Stimulated activated effector memory CD8-positive, alpha-beta T cell treated with anti-CD3 and anti-CD28 coated beads, Interleukin-12 subunit alpha, Interleukin-12 subunit beta, amount 100 ng/mL, for 72 hours (primary cell): ENCODE measurements around the gene PLXDC2.
"Not testable (repeated sequence)": the region's sequence is repeated elsewhere in the genome, so short reads cannot be mapped to it uniquely, and the experiment has no call there.

Source experiments
- ATAC-seq: fragments of 150-1000 bp; cut with Tn5 transposase; 2 replicates; pipeline ENCODE4 v1.10.0; 2021
- DNase-seq, 2 donors: peaks; one replicate each; pipeline ENCODE4 v3.0.0; 2021 to 2022; ENCODE audit warnings: low spot score in 2 of 2
- H3K27ac Mint-ChIP-seq: one replicate; pipeline ENCODE4 v1.8.0; 2022; ENCODE audit warnings: mild to moderate bottlenecking, mixed read lengths
- H3K36me3 Mint-ChIP-seq: one replicate; pipeline ENCODE4 v1.8.0; 2022; ENCODE audit warnings: mild to moderate bottlenecking, mixed read lengths
- H3K4me1 Mint-ChIP-seq: one replicate; pipeline ENCODE4 v1.8.0; 2022; ENCODE audit warnings: mixed read lengths
- H3K4me3 Mint-ChIP-seq: one replicate; pipeline ENCODE4 v1.8.0; 2022; ENCODE audit warnings: mild to moderate bottlenecking, mixed read lengths
- H3K9me3 Mint-ChIP-seq: one replicate; pipeline ENCODE4 v1.8.0; 2022; ENCODE audit warnings: mixed read lengths

The PLXDC2 gene

GRCh38 chr10:19979628-19980027 lies 163.4 kb downstream of the PLXDC2 start:
- H3K27ac Mint-ChIP-seq = no peak overlapping the region
- no peak overlapping the region for H3K4me3 Mint-ChIP-seq
- no peak for DNase-seq
- no peak for ATAC-seq
- peaks cover 19% of the 10 kb centered on the region for H3K9me3 Mint-ChIP-seq
- no peaks in the 10 kb centered on the region for H3K4me1 Mint-ChIP-seq
- no peaks in the 10 kb centered on the region for H3K36me3 Mint-ChIP-seq

GRCh38 chr10:19983880-19984565 lies 167.8 kb downstream of the PLXDC2 start:
- Mint-ChIP-seq H3K4me3 (no peak overlapping the region), H3K36me3 (no peaks in the 10 kb centered on the region), H3K4me1 (no peaks in the 10 kb centered on the region), H3K27ac (no peak overlapping the region), H3K9me3 (peaks cover 4% of the 10 kb centered on the region)
- ATAC-seq = no peak
- DNase-seq = no peak

DNA sequence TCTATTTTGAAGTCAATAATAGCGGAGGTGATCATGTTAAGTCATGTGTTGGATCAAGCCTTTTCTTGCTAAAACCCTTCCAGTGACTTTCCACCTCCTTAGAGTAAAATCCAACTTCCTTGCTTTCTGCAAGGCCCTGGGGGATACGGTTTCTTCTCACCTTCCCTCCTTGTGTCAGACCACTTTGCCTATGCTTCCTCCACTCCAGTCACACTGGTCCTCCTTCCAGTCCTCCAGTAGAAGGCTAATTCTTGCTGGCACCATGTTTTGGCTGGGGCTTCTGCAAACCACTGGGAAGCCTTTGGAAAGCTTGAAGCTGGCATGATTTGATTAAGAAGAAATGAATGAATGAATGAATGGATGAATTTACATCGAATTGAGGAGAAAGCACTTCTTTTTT lies 169.5 kb downstream of the PLXDC2 start:
- ATAC-seq = no peak
- H3K9me3 Mint-ChIP-seq = peaks cover 4% of the 10 kb centered on the region
- H3K27ac Mint-ChIP-seq = no peak overlapping the region
- no peaks in the 10 kb centered on the region for H3K36me3 Mint-ChIP-seq
- H3K4me1 Mint-ChIP-seq = no peaks in the 10 kb centered on the region
- no peak overlapping the region for H3K4me3 Mint-ChIP-seq
- DNase-seq = no peak

GRCh38 chr10:19986591-19986990 lies 170.4 kb downstream of the PLXDC2 start:
- ATAC-seq = no peak
- Mint-ChIP-seq H3K27ac (no peak overlapping the region), H3K36me3 (no peaks in the 10 kb centered on the region), H3K4me3 (no peak overlapping the region), H3K9me3 (no peaks in the 10 kb centered on the region), H3K4me1 (no peaks in the 10 kb centered on the region)
- DNase-seq = no peak

DNA sequence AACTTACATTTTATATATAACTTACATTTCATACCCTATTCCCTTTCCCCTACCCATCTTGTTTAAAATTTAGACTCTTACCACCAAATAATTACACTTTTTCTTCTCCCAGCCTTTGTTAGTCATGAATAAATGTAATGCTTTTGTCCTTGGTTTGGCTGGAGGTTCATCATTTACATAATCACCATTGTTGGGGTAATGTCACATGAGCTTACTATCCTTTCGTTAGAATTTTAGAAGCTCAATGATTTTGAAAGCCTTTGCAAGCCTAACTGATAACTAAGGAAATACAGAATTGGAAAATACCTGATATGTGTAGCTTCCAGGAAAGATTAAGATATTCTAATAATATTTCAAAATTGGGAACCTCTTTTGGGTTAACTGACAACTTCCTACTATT lies 171.7 kb downstream of the PLXDC2 start:
- H3K4me3 Mint-ChIP-seq = no peak overlapping the region
- H3K9me3 Mint-ChIP-seq = peaks cover 4% of the 10 kb centered on the region
- DNase-seq = no peak
- no peaks in the 10 kb centered on the region for H3K4me1 Mint-ChIP-seq
- H3K36me3 Mint-ChIP-seq = no peaks in the 10 kb centered on the region
- no peak overlapping the region for H3K27ac Mint-ChIP-seq
- no peak for ATAC-seq

- H3K36me3 Mint-ChIP-seq = no peaks in the 10 kb centered on the region
- ATAC-seq (no peak), DNase-seq (no peak)
- peaks cover 10% of the 10 kb centered on the region for H3K9me3 Mint-ChIP-seq
- no peaks in the 10 kb centered on the region for H3K4me1 Mint-ChIP-seq
- H3K27ac Mint-ChIP-seq = no peak overlapping the region
- no peak overlapping the region for H3K4me3 Mint-ChIP-seq
Measured at GRCh38 chr10:19993714-19994315, 177.6 kb downstream of the PLXDC2 start.

GRCh38 chr10:19998482-19998881 lies 182.2 kb downstream of the PLXDC2 start:
- Mint-ChIP-seq H3K27ac (no peak overlapping the region), H3K4me1 (no peaks in the 10 kb centered on the region), H3K4me3 (no peak overlapping the region), H3K9me3 (peaks cover 14% of the 10 kb centered on the region), H3K36me3 (no peaks in the 10 kb centered on the region)
- DNase-seq = no peak
- no peak for ATAC-seq

GRCh38 chr10:19999431-19999830 lies 183.2 kb downstream of the PLXDC2 start:
- DNase-seq = no peak
- H3K4me1 Mint-ChIP-seq = no peaks in the 10 kb centered on the region
- no peak for ATAC-seq
- no peak overlapping the region for H3K4me3 Mint-ChIP-seq
- H3K36me3 Mint-ChIP-seq = no peaks in the 10 kb centered on the region
- peaks cover 14% of the 10 kb centered on the region for H3K9me3 Mint-ChIP-seq
- no peak overlapping the region for H3K27ac Mint-ChIP-seq

- not testable (repeated sequence) for DNase-seq, H3K4me1 Mint-ChIP-seq, H3K27ac Mint-ChIP-seq, ATAC-seq, H3K4me3 Mint-ChIP-seq, H3K36me3 Mint-ChIP-seq
- H3K9me3 Mint-ChIP-seq = peaks cover 14% of the 10 kb centered on the region
Measured at GRCh38 chr10:20002026-20002425, 185.8 kb downstream of the PLXDC2 start.

DNA sequence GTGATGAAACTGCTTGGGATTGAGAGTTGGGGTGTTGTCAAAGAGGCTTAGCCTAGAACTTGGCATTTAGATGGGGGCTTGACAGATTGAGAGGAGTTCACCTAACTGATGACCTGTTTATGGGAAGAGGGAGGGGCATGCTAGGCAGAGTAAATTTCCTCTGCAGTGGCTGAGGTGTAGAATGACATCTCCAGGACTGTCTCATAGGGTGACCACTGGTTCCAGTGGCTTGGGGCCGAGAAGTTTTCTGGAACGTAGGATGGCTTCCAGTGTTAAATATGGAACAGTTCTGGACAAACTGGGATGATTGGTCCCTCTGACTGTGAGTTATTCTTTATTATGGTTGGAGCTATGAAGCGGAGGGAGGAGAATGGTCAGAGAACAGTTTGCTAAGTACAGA lies 186.4 kb downstream of the PLXDC2 start:
- Mint-ChIP-seq H3K4me3 (no peak overlapping the region), H3K4me1 (no peaks in the 10 kb centered on the region), H3K27ac (no peak overlapping the region), H3K36me3 (no peaks in the 10 kb centered on the region), H3K9me3 (peaks cover 14% of the 10 kb centered on the region)
- no peak for DNase-seq
- no peak for ATAC-seq

- Mint-ChIP-seq H3K27ac (no peak overlapping the region), H3K9me3 (peaks cover 10% of the 10 kb centered on the region), H3K4me1 (no peaks in the 10 kb centered on the region), H3K4me3 (no peak overlapping the region), H3K36me3 (no peaks in the 10 kb centered on the region)
- ATAC-seq (no peak), DNase-seq (no peak)
Measured at GRCh38 chr10:20004087-20004523, 187.9 kb downstream of the PLXDC2 start.

GRCh38 chr10:20005638-20006037 lies 189.4 kb downstream of the PLXDC2 start:
- no peaks in the 10 kb centered on the region for H3K4me1 Mint-ChIP-seq
- no peaks in the 10 kb centered on the region for H3K36me3 Mint-ChIP-seq
- no peak overlapping the region for H3K4me3 Mint-ChIP-seq
- peaks cover 10% of the 10 kb centered on the region for H3K9me3 Mint-ChIP-seq
- no peak overlapping the region for H3K27ac Mint-ChIP-seq
- ATAC-seq (no peak), DNase-seq (no peak)

DNA sequence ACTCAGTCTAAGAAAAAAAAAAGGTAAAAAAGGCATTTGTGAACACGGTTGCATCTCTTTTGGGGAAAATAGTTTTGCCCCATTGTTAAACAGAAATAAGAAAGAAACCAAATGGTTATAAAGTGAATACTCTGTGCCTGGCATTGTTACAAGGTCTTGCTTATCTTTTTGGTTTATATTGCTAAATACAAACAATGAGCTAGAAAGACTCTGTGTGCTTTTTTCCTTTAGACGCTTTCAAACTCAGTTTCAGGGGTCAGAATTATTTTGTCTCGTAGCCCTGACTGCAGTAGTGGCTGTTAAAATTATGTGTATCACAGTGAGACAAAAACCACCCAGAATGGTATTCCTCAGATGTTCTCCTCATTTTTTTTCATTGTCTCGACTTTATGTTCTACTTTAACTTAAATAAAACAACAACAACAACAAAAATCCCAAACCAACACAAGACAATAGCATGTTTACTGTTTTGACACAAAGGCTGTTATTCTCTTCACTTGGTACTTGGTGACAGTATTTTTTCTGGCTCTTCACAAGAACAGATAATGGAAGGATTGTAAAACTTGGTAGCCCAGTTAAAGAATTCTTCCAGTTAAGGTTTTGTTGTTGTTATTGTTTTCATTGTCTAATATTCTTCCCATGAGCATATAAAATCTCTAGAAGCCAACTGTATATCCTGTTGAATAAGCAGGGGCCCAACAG lies 190.1 kb downstream of the PLXDC2 start:
- peaks cover 10% of the 10 kb centered on the region for H3K9me3 Mint-ChIP-seq
- H3K36me3 Mint-ChIP-seq = no peaks in the 10 kb centered on the region

GRCh38 chr10:20007426-20007825 lies 191.2 kb downstream of the PLXDC2 start:
- DNase-seq (no peak), ATAC-seq (no peak)
- Mint-ChIP-seq H3K4me1 (no peaks in the 10 kb centered on the region), H3K36me3 (no peaks in the 10 kb centered on the region), H3K27ac (no peak overlapping the region), H3K4me3 (no peak overlapping the region), H3K9me3 (peaks cover 8% of the 10 kb centered on the region)

More for the DNA sequence above, 190.1 kb downstream of the PLXDC2 start:
- no peak overlapping the region for H3K27ac Mint-ChIP-seq
- DNase-seq = no peak
- H3K4me3 Mint-ChIP-seq = no peak overlapping the region
- no peaks in the 10 kb centered on the region for H3K4me1 Mint-ChIP-seq
- ATAC-seq = no peak

DNA sequence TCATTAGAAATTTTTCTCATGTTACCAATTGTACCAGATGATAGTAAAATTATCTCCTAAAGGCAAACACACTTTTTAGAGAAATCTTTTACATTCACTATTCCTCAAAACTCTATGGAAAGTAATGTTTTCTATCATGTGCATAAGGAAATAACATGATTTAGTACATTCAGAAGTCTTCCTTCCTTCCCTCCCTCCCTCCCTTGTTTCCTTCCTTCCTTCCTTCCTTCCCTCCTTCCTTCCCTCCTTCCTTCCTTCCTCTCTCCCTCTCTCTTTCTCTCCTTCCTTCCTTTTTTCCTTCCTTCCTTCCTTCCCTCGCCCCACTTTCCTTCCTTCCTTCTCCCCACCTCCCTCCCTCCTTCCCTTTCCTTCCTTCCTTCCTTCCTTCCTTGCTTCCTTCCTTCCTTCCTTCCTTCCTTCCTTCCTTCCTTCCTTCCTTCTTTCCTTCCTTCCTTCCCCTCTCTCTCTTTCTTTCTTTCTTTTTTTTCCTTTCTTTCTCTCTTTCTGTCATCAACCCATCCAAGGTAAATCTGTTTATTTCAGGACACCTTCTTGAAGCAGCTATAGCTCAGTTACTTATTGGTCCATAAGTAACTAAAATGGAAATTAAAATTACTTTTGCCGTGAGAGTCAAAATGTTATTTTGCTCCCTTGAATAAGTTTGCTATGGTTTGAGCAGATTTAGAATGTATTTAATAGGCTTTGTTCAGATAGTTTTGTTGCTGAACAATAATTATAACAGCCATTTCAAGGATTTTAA lies 197.9 kb downstream of the PLXDC2 start:
- Mint-ChIP-seq H3K4me3 (no peak overlapping the region), H3K4me1 (no peaks in the 10 kb centered on the region), H3K27ac (no peak overlapping the region), H3K36me3 (no peaks in the 10 kb centered on the region), H3K9me3 (peaks cover 18% of the 10 kb centered on the region)
- ATAC-seq = no peak
- no peak for DNase-seq
